ENCODE results near the gene TARBP1. TPM values are rescaled to one million over a fixed set of nuclear protein-coding genes. Genes with fewer than 3 reads are reported as not detected.
"Not testable (repeated sequence)": the region's sequence is repeated elsewhere in the genome, so short reads cannot be mapped to it uniquely, and the experiment has no call there.

TARBP1 gene
- total and polyA plus RNA-seq, 5 experiments from 2014 or later: 12.8 to 61.1 (median 15.6) TPM

- Mint-ChIP-seq H3K4me1 (peaks cover 0 to 4% (median 2%) of the 10 kb centered on the region in 4 donors), H3K27me3 (no peaks in the 10 kb centered on the region), H3K36me3 (peaks cover 8 to 88% (median 23%) of the 10 kb centered on the region in 3 donors), H3K4me3 (no peak overlapping the region), H3K9me3 (no peaks in the 10 kb centered on the region), H3K27ac (peak overlapping the region in 3 of 10 donors; percentile 21 to 47 (median 28))
- POLR2A ChIA-PET: no interaction called here
- ATAC-seq: no peak
- DNase-seq: peak in 1 of 10 donors; percentile 65
Measured at GRCh38 chr1:234412830-234413229, 66.1 kb downstream of the TARBP1 start.

- H3K36me3 Mint-ChIP-seq: peaks cover 0 to 81% (median 13%) of the 10 kb centered on the region in 3 donors
- ATAC-seq (peak; percentile 35 to 42), DNase-seq (peak in 3 of 10 donors; percentile 1 to 22 (median 16))
- H3K27me3 Mint-ChIP-seq: no peaks in the 10 kb centered on the region
- H3K9me3 Mint-ChIP-seq: no peaks in the 10 kb centered on the region
- peak overlapping the region in 3 of 10 donors; percentile 18 to 28 (median 24) for H3K4me3 Mint-ChIP-seq
- peaks cover 0 to 4% (median 2%) of the 10 kb centered on the region in 4 donors for H3K4me1 Mint-ChIP-seq
- POLR2A ChIA-PET: no interaction called here
- H3K27ac Mint-ChIP-seq: peak overlapping the region in 5 of 10 donors; percentile 40 to 95 (median 77)
Measured at GRCh38 chr1:234409328-234409727, 69.7 kb downstream of the TARBP1 start.

DNA sequence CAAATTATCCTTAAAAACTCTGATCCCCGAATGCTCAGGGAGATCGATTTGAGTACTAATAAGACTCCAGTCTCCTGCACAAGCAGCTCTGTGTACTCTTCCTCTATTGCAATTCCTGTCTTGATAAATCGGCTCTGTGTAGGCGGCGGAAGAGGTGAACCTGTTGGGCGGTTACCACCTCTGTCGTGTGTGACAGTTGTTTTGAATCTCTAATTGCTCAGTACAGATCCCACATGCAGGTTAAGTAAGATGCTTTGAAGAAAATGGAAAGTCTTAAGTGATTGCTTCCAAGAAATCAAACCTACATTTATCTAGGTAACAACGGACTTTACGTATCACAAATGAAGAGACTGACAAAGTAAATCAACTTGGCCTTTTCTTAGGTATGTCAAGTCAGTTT is 70.2 kb downstream of the TARBP1 start:
- Mint-ChIP-seq H3K9me3 (no peaks in the 10 kb centered on the region), H3K36me3 (peaks cover 0 to 82% (median 10%) of the 10 kb centered on the region in 3 donors), H3K4me3 (peak overlapping the region in 4 of 10 donors; percentile 10 to 66 (median 34)), H3K4me1 (peaks cover 0 to 4% (median 2%) of the 10 kb centered on the region in 4 donors), H3K27me3 (no peaks in the 10 kb centered on the region), H3K27ac (peak overlapping the region in 9 of 10 donors; percentile 42 to 95 (median 80))
- DNase-seq: peak in 3 of 10 donors; percentile 1 to 26 (median 17)
- ATAC-seq: peak; percentile 62 to 76
- POLR2A ChIA-PET: no interaction called here

- POLR2A ChIA-PET: interaction anchor here (0.5 kb wide), 1 partner anchor 679 kb away, joined by 4 read pairs; no protein-coding TSS in a partner anchor
- H3K9me3 Mint-ChIP-seq: no peaks in the 10 kb centered on the region
- peak overlapping the region in 4 of 10 donors; percentile 2 to 64 (median 46) for H3K27ac Mint-ChIP-seq
- DNase-seq (no peak), ATAC-seq (no peak)
- H3K27me3 Mint-ChIP-seq: no peaks in the 10 kb centered on the region
- H3K4me1 Mint-ChIP-seq: peaks cover 7 to 16% (median 13%) of the 10 kb centered on the region in 4 donors
- no peak overlapping the region for H3K4me3 Mint-ChIP-seq
- H3K36me3 Mint-ChIP-seq: peaks cover 0 to 69% (median 3%) of the 10 kb centered on the region in 3 donors
Measured at GRCh38 chr1:234406871-234407270, 72.1 kb downstream of the TARBP1 start.

DNA sequence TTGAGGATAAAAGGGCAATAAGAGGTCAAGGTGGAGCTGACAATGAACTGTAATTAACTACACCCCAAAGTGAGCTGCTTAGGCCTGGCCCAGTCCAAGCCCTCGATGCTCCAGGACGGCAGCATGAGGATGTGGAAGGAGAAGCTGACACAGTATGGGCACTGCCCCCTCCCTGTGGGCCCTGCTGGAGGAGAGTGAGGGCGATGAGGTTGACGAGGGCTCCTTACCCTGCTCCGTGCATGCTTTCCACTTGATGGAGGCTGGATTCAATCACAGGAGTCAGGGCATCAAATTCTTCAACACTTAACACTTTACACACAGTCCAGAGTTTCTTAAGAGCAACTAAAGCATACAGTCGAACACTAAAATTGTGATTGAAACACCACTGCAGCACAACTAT is 73.3 kb downstream of the TARBP1 start:
- DNase-seq (no peak), ATAC-seq (no peak)
- POLR2A ChIA-PET: no interaction called here
- peaks cover 14 to 28% (median 25%) of the 10 kb centered on the region in 4 donors for H3K4me1 Mint-ChIP-seq
- H3K36me3 Mint-ChIP-seq: peaks cover 0 to 62% (median 3%) of the 10 kb centered on the region in 3 donors
- H3K4me3 Mint-ChIP-seq: no peak overlapping the region
- peak overlapping the region in 5 of 10 donors; percentile 14 to 58 (median 48) for H3K27ac Mint-ChIP-seq
- no peaks in the 10 kb centered on the region for H3K9me3 Mint-ChIP-seq
- H3K27me3 Mint-ChIP-seq: no peaks in the 10 kb centered on the region

GRCh38 chr1:234402939-234403338 is 76.0 kb downstream of the TARBP1 start:
- Mint-ChIP-seq H3K9me3 (no peaks in the 10 kb centered on the region), H3K27ac (peak overlapping the region in 8 of 10 donors; percentile 5 to 89 (median 46)), H3K4me3 (peak overlapping the region in 2 of 10 donors; percentile 3 to 8), H3K4me1 (peaks cover 19 to 45% (median 36%) of the 10 kb centered on the region in 4 donors), H3K27me3 (no peaks in the 10 kb centered on the region), H3K36me3 (peaks cover 0 to 46% (median 1%) of the 10 kb centered on the region in 3 donors)
- POLR2A ChIA-PET: no interaction called here
- DNase-seq (no peak), ATAC-seq (no peak)

- Mint-ChIP-seq H3K27ac (peak overlapping the region; percentile 29 to 89 (median 80)), H3K4me3 (peak overlapping the region in 9 of 10 donors; percentile 2 to 84 (median 49)), H3K4me1 (peaks cover 22 to 47% (median 39%) of the 10 kb centered on the region in 4 donors), H3K9me3 (no peaks in the 10 kb centered on the region), H3K27me3 (no peaks in the 10 kb centered on the region), H3K36me3 (peaks cover 2 to 37% (median 4%) of the 10 kb centered on the region in 3 donors)
- DNase-seq: no peak
- ATAC-seq: peak in 1 of 2 donors; percentile 33
- POLR2A ChIA-PET: interaction anchor here (0.7 to 1.0 kb wide), 2 partner anchors 27 to 28 kb away, joined by 3 read pairs; partner anchors contain the start of gene COA6
Measured at GRCh38 chr1:234401658-234402057, 77.3 kb downstream of the TARBP1 start.

GRCh38 chr1:234400773-234401172 is 78.2 kb downstream of the TARBP1 start:
- DNase-seq (no peak), ATAC-seq (no peak)
- no peaks in the 10 kb centered on the region for H3K9me3 Mint-ChIP-seq
- peak overlapping the region; percentile 2 to 84 (median 54) for H3K4me3 Mint-ChIP-seq
- POLR2A ChIA-PET: no interaction called here
- H3K4me1 Mint-ChIP-seq: peaks cover 22 to 52% (median 40%) of the 10 kb centered on the region in 4 donors
- H3K27ac Mint-ChIP-seq: peak overlapping the region; percentile 29 to 89 (median 76)
- H3K27me3 Mint-ChIP-seq: no peaks in the 10 kb centered on the region
- peaks cover 4 to 36% (median 8%) of the 10 kb centered on the region in 3 donors for H3K36me3 Mint-ChIP-seq

DNA sequence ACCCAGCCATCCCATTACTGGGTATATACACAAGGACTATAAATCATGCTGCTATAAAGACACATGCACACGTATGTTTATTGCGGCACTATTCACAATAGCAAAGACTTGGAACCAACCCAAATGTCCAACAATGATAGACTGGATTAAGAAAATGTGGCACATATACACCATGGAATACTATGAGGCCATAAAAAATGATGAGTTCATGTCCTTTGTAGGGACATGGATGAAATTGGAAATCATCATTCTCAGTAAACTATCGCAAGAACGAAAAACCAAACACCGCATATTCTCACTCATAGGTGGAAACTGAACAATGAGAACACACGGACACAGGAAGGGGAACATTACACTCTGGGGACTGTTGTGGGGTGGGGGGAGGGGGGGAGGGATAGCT is 79.5 kb downstream of the TARBP1 start:
- Mint-ChIP-seq H3K4me3 (peak overlapping the region in 3 of 10 donors; percentile 5 to 88 (median 50)), H3K36me3 (peaks cover 6 to 41% (median 8%) of the 10 kb centered on the region in 3 donors), H3K4me1 (peaks cover 24 to 52% (median 40%) of the 10 kb centered on the region in 4 donors), H3K27ac (peak overlapping the region in 6 of 10 donors; percentile 43 to 89 (median 68))
- not testable (repeated sequence) for H3K27me3 Mint-ChIP-seq, ATAC-seq, DNase-seq, H3K9me3 Mint-ChIP-seq
- POLR2A ChIA-PET: interaction anchor here (1.5 kb wide), 1 partner anchor 26 kb away, joined by 4 read pairs; the partner anchor contains the start of gene COA6

DNA sequence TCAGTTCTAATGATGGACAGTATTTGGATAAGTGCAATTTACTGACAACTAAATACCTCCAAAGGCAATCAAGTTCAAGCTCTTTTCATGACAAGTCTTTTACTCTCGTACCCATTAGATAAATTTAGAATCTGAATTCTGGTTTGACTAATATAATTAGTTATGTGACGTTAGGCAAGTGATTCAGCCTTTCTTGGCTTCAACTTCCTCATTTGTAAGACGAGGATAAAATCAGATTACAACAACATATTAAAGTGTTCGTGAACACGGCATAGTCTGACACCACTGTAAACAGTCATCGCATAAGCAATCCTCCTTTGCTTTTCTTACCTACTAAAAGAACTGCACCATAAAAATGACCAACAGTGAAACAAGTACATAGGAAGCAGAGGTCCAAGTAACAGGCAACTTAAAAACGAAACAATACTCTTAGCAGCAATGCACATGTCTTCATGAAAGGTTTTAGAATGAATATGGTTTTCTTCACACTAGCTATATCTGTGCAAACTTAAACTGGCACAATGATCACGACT is 80.1 kb downstream of the TARBP1 start:
- ATAC-seq (no peak), DNase-seq (no peak)
- Mint-ChIP-seq H3K9me3 (peaks cover 0 to 2% (median 0%) of the 10 kb centered on the region in 9 donors), H3K4me3 (peak overlapping the region in 7 of 10 donors; percentile 5 to 88 (median 50)), H3K36me3 (peaks cover 6 to 40% (median 8%) of the 10 kb centered on the region in 3 donors), H3K27me3 (no peaks in the 10 kb centered on the region), H3K27ac (peak overlapping the region in 6 of 10 donors; percentile 44 to 89 (median 68)), H3K4me1 (peaks cover 24 to 52% (median 40%) of the 10 kb centered on the region in 4 donors)
- POLR2A ChIA-PET: interaction anchor here (0.7 to 1.5 kb wide), 2 partner anchors 25 to 84 kb away, joined by 3 to 4 read pairs; partner anchors contain the start of gene COA6

DNA sequence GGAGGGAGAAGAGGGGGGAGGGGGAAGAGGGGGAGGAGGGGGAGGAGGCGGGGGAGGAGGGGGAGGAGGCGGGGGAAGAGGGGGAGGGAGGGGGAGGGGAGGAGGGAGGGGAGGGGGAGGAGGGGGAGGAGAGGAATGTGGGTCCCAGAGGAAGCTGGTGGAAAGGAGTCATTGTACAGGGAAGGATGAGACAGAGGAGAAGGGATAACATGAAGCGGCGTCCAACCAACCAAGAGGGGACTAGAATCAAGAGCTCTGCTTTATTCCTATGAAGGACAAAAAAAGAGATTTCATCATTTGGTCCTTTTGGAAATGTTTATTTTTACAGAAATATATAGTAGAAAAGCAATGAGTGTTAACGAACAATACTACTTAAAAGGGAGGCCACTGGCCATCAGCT is 81.2 kb downstream of the TARBP1 start:
- Mint-ChIP-seq H3K27ac (no peak overlapping the region), H3K27me3 (no peaks in the 10 kb centered on the region), H3K9me3 (peaks cover 0 to 2% (median 0%) of the 10 kb centered on the region in 9 donors), H3K4me1 (peaks cover 20 to 45% (median 34%) of the 10 kb centered on the region in 4 donors), H3K36me3 (peaks cover 6 to 42% (median 8%) of the 10 kb centered on the region in 3 donors), H3K4me3 (no peak overlapping the region)
- ATAC-seq: no peak
- no peak for DNase-seq
- POLR2A ChIA-PET: interaction anchor here (1.1 kb wide), 1 partner anchor 24 kb away, joined by 4 read pairs; the partner anchor contains the start of gene COA6

- Mint-ChIP-seq H3K4me3 (peak overlapping the region in 1 of 10 donors; percentile 39), H3K36me3 (peaks cover 8 to 47% (median 8%) of the 10 kb centered on the region in 3 donors), H3K4me1 (peaks cover 18 to 41% (median 28%) of the 10 kb centered on the region in 4 donors), H3K27me3 (no peaks in the 10 kb centered on the region), H3K27ac (peak overlapping the region in 6 of 10 donors; percentile 31 to 90 (median 60)), H3K9me3 (peaks cover 0 to 2% (median 0%) of the 10 kb centered on the region in 9 donors)
- DNase-seq (no peak), ATAC-seq (no peak)
- POLR2A ChIA-PET: interaction anchor here (1.1 kb wide), 1 partner anchor 23 kb away, joined by 4 read pairs; the partner anchor contains the start of gene COA6
Measured at GRCh38 chr1:234396871-234397270, 82.1 kb downstream of the TARBP1 start.

Measured in naive thymus-derived CD8-positive, alpha-beta T cell (primary cell).